HTERT RPE-1 (cell line): ENCODE results near the gene CRB1.

ENCODE experiments used
- in situ Hi-C: fragments of 300-500 bp; cut with MboI; formaldehyde crosslinking; loops from 4 replicates; pipeline ENCODE4 v1.14.3; 2020; ENCODE audit warnings: low sequenced_read_pairs

The CRB1 gene

DNA sequence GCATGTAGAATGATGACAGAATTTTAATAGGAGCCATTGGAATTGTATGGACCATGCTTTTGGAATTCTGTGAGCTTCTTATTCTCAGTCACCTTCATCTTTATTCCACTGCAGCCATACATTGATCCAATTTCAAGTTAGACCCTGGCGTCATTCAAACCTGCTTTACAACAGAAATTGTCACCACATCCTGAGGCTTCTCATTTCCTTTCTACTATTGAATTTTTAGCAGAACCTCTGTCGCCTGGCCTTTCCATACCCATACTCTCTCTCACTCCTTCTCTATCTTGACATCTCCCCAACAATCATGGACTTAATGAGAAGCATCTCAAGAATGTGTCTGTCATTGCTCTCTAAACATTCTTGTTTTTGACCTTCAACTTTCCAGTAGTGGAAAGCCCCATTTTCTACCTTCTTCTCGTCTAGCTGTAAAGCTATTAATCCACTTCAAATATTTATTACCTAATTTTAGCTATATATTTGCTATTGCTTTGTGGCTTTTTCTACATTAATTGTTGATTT, 74.1 kb downstream of the CRB1 start:
- in situ Hi-C loops: no loop called here

DNA sequence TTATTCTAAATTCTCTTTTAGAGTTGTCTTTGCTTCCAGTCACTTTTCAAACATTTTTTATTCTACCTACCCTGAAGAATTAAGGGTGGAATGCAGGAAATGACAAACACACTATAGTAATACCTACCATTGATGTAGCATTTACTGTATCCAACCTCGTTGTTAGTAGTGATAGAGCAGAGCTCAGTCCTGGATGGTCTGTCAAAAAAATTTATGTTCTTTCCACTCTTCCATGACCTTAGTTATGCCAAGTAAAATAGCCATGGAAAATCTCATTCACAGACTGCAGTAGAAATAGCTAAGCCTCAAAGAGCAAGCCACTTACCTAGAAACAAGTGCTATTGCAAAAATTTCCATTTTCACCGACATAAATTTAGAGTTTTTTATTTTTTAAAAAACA, 74.6 kb downstream of the CRB1 start:
- in situ Hi-C loops: no loop called here

DNA sequence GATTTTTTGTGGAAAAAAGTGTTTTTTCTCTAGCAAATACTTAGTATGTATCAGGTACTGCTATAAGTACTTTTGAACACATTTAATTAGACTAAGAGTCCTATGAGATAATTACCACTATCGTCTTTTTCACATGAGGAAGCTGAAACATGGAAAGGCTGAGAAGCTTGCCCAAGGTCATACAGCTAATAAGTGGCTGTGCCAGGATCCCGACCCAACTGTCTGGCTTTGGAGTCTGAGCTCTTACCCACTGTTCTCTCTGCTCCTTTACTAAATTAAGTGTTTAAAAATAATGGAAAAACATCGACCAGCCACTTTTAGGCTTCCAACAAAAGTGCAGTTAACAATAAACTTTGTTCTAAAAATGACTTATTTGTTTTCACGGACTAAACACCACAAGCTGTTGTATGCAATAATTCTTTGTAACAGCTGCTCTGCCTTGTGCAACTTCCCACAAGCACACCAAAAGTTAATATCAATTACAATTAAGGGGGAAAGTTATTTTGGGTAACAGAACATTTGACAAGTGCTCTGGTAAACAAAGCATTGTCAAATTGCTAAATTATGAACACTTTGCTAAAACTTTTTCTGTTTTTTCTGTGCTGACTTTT, 75.7 kb downstream of the CRB1 start:
- in situ Hi-C loops: no loop called here

DNA sequence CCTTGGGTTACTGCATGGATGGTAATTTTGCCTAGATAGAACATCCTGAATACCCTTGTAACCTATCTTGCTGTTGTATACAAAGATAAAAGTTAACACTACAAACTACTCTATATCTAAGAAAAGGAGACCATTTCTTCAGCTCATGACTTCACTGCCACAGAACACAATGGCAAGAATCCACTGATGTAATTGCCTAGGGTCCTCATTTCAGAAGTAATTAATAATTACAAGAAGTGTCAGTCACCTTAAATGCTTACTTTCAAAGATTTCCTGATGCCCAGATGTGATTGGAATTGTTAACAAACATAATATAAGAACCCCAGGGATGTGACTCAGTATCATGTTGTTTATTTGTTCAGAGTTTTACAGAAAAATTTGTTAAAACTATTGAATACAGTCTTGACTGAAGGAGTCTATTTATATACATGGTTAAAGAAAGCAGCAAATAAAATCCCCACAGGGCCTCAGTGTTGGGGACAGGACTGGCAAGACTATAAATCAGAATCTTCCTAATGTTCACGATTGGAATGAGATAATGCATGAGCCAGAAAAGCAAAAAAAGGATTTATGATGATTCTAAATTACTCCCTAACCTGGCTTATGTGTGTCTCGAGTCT, 83.9 kb downstream of the CRB1 start:
- in situ Hi-C loops: no loop called here

DNA sequence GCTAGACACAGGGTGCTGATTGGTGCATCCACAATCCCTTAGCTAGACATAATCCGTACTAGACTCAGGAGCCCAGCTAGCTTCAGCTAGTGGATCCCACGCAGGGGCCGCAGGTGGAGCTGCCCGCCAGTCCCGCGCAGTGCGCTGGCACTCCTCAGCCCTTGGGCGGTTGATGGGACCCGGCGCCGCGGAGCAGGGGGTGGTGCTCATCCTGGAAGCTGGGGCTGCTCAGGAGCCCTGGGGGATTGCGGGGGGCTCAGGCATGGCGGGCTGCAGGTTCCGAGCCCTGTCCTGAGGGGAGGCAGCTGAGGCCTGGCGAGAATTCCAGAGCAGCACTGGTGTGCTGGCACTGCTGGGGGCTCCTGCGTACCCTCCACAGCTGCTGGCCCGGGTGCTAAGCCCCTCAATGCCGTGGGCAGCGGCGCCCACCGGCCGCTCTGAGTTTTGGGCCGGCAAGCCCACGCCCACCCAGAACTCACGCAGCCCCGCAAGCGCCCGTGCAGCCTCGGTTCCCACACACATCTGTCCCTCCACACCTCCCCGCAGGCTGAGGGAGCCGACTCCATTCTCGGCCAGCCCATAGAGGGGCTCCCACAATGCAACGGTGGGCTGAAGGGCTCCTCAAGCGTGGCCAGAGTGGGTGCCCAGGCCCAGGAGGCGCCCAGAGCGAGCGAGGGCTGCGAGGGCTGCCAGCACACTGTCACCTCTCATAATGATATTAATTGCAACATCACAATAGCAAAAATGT, 87.4 kb downstream of the CRB1 start:
- in situ Hi-C loops: no loop called here

DNA sequence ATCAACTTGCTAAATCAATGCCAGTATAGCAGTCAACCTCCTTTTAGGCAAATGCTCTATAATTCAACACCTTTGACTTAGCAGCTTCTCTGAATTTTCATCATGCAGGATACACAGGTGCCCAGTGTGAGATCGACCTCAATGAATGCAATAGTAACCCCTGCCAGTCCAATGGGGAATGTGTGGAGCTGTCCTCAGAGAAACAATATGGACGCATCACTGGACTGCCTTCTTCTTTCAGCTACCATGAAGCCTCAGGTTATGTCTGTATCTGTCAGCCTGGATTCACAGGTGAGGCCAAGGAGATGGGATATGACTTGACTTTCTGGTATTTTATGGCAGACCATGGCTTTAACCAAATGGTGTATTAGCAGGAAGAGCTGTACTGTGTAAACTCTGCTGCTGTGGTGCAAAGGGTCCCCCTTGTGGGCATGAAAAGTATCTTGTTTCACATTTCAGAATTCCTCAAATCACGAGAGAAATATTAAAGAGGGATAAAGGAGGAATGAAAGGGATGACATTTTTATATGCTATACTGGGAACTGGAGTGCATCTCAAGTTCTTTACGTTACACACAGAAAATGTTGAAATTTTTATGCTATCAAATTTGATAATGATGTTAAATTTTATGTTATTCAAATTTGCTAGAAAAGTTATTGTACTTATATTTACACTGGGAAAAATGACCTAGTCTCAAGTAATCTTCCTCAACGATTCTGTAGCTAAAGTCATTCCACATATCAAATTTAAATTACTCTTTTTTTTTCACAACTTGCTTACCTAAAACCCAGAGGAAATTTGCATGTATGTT, 88.9 kb downstream of the CRB1 start:
- in situ Hi-C loops: no loop called here

DNA sequence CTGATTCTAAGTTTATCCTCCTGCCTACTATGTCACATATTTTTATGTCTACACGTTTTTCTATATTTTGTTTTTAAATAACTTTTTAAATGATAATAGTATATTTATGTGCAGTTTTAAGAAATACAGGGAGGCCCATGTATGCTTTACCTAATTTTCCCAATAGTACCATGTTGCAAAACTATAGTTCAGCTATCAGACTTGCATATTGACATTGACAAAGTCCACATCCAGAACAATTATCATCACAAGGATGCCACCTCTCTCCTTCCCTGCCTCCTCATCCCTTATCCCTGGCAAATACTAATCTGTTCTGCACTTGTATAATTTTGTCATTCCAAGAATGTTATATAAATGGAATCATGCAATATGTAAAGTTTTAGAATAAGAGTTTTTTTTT, 90.9 kb downstream of the CRB1 start:
- in situ Hi-C loops: no loop called here

DNA sequence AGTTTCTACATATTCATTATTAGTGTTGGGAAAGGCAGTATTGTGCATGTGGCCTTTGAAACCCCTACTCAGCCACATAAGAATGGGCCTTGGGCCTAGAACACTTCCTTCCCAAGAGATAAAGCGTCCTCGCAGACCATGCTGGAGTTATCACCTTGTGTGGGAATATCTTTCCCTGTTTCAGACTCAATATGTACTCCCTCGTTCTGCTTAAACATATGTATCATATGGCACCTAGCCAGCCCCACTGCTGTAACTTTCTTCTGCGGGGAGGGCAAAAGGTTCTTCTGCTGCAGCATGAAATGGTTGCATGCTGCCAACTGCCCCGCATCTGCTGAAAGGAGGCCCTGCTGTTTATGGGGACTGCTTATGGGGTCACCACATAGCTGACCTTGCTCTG, 92.0 kb downstream of the CRB1 start:
- in situ Hi-C loops: no loop called here

DNA sequence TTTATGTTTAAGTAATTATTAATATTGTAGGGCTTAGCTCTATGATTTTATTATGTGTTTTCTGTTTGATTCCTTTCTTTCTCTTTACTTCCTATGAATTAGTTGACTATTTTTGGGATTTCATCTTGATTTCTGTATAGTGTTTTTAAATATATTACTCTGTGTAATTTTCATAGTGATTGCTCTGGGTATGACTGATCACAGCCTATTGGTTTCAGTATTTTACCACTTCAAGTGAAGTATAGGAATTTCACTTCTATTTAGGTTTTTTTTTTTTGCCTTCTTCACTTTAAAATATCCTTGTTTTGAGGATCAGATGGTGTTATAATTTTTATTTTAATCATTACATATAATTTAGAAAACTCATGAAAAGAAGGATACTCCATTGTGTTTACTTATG, 94.8 kb downstream of the CRB1 start:
- in situ Hi-C loops: no loop called here

DNA sequence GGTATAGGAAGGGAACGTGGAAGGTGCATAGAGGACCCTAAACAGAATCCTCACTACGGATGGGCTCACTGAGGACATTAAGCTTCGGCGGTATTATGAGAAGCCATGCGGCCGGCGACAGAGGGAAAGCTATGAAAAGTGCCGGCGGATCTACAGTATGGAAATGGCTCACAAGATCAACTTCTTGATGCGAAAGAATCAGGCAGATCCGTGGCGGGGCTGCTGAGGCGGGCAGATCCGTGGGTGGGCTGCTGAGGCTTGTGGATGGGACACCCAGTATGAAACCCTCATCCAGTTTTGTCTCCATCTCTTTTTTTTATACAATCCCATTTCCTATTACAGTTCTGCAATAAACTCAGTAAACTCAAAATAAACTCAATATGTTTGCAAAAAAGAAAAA, 95.8 kb downstream of the CRB1 start:
- in situ Hi-C loops: no loop called here

DNA sequence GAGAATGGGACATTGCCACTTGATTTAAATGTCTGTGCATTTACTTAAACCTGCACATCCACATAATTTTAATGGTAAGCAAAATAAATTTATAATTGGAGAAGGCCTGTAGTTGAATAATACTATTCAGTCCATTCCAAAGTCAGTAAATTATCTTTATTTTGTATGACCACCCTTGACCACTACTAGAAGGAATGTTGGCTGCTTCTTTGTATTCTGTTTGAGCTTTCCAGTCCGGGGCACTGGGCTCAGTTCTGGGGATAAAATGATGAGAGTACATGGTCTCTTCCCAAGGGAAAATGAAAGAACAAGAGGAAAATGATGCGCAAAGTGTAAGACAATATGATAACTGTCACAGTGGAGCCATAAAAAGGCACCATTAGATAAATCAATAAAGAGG, 98.9 kb downstream of the CRB1 start:
- in situ Hi-C loops: no loop called here

DNA sequence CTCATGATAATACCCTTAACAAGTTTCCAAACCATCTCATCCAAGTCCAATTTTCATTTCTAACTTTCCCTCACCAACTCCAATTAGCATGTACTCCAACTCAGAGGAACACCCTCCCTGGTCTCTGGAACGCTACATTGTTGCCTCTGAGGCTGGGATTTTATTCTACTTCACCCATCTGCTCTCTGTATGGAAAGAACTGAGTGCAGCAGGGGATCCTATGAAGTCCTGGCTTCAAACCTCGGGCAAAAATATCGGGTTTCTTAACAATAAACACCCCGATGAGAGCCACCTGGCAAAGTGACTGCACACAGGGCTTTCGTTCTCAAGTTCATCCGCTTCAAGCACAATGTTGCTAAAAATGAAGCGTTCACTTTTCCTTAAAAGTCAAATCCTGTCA, 99.6 kb downstream of the CRB1 start:
- in situ Hi-C loops: no loop called here

DNA sequence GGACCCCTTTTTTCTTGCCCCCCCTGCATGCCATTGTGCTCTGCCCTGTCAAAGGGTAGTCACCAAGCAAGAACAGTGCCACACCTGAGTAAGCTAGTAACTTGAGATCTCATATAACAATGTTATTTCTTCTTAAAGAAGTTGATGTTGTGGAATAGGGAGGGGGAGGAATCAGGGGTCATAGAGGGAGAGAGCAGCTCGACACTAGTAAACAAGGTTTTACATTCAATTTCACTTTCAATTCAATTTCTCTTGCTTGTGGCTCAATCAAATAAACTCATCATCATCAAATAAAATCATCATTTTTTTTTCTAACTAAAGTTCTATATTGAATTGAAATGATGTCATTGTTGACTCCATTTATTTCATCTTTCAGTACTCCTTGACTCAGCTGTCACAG, 106.4 kb downstream of the CRB1 start:
- in situ Hi-C loops: no loop called here

DNA sequence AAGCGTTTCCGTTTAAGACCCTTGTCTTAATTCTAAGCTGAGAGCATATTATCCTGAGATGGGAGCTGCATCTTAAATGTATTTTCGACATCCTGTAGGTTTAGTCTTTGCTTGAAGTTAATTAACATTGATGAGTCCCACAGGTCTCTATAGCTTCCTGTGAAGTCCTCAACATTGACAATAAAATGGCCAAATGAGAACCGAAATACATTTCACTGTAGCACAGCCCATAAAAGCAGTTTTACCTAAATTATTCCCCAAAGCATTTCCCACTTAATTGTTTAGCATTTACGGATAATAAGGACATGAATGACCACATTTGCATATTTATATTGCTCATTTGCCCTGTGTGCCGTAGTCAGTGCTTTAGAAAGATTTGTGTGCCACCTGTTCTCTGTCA, 116.4 kb downstream of the CRB1 start:
- in situ Hi-C loops: no loop called here

DNA sequence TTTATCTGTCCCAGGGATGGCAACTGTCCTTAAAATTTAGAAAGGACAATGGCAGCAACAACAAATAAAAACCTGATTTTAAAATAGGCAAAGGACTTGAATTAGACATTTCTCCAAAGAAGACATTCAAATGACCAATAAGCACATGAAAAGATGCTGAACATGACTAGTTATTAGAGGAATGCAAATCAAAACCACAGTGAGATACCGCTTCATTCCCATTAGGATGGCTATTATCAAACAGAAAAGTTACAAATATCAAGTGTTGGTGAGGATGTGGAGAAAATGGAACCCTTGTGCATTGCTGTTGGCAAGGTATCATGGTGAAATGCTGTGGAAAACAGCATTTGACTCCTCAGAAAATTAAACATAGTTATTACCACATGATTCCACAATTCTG, 120.7 kb downstream of the CRB1 start:
- in situ Hi-C loops: no loop called here

DNA sequence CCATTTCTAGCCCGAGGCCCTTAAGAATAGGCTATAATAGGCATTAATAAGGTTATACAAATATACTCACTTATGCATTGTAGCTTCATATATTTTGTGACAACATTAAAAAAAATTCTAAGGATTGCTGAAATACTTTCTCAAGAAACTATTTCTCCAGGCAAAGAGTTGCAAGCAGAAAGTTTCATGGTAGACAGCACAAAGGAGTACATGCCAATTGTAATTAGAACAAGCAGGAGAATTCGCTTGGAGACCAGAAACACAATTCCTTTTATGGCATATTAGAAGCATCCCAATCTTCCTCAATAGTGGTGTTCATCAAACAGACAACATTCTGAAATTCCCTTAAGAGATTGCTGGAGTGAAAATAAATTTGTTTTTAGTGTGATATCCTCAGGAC, 122.8 kb downstream of the CRB1 start:
- in situ Hi-C loops: no loop called here

DNA sequence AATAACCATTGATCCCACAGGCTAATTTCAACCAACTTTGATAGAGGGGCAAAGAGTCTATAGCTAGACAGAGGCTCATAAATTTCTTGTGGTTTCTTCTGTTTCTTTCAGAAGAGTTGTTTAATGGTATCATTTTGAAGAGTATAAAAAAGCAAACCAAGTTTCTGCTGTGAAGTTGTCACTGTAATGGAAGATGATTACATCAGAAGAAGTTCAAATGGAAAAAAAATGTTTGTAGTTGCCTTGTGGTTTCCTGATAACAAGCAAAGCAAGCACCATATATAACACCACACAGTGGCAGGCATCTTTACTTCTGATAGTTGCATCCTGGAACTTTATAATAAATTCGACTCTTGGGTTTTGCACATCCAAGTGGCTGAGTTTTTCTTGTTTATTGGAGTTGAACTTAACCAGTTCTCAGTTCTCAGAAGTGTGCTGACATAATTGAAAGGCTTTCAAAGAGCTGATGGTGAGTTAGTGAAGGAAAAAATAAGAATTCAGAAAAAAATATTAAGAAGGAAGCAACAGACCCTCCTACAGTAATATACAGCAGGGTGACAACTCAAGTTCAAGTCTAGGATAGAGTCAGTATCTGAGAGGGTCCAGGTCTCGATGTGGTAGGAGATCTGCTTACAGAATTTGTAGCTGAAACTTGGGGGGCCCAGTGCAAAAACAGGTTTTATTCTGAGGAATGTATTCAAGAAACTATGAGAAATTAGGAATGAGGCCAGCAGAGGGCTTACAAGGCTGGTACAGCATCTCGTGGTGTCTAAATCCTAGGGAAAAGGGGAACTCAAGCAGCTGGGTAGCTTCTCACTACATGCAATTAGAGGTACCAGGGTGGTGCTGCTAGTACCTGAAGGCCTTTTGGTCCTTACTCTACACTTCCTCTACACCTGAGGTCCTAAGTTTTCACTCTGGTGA, 123.5 kb downstream of the CRB1 start:
- in situ Hi-C loops: no loop called here

DNA sequence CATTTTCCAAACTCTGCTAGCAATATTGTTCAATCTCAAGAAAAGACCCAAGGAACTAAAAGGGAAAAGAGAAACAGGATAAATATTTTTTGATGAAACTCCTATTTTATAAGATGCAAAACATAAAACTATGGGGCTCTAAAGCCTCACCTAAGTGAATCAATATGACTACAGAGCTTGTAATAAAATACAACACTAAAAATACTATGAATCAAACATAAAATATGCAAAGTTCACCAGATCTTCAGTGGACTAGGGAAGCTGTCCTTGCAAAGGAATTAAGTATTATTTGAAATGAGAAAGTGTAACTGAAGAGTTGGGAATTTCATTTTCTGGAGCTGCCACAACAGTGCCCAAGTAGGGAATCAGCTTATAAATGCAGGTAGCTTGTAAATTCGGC, 124.5 kb downstream of the CRB1 start:
- in situ Hi-C loops: no loop called here

DNA sequence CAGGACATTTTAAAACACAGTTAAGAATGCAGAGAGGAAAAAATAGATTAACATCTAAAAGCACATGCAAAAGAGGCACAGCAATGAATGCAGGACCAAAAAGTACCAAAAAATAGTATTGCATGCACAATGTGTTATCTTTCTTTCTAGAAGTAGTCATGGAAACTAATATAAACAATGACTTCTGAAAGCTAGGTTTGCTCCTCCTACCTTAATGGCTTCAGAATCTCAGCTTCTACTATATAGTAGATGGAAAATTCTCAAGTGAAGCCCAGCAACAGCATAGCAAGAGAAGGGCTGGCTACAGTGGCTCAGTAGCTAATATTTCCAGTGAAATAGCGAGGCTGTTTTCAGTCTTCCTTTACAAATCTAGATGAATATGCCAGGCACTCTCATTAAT, 125.1 kb downstream of the CRB1 start:
- in situ Hi-C loops: no loop called here

DNA sequence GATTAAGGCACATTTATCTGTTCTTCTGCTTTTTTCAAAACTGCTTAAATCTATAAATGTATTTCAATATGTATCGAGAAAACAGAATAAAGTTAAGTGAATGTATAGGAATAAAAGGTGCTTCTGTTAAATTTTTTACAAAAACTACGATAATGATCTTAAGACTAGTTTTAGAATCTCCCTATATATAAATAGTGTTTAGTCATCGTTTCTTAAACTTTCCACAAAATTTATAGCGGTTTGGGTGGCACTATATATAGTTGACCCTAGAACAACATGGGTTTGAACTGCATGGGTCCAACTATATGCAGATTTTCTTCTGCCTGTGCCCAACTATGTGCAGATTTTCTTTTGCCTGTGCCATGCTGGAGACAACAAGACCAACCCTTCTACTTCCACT, 125.7 kb downstream of the CRB1 start:
- in situ Hi-C loops: no loop called here
